Measurements from ENCODE around the gene MAP1A.
"Not testable (repeated sequence)": the region's sequence is repeated elsewhere in the genome, so short reads cannot be mapped to it uniquely, and the experiment has no call there.

Gene MAP1A

GRCh38 chr15:43550527-43551363 is 33.3 kb downstream of the MAP1A start:
- no peak overlapping the region for H3K4me3 ChIP-seq (ENCODE audit: low read depth in 1 of 2, low read length in 1 of 2)

GRCh38 chr15:43552256-43552655 is 34.8 kb downstream of the MAP1A start:
- TF ChIP-seq CTCF (IDR thresholded peaks at IDR 0.05) = no peak
- no peaks in the 10 kb centered on the region for H3K9me3 ChIP-seq
- peaks cover 2% of the 10 kb centered on the region for H3K36me3 ChIP-seq
- H3K4me3 ChIP-seq (ENCODE audit: low read depth in 1 of 2, low read length in 1 of 2) = no peak overlapping the region
- no peaks in the 10 kb centered on the region for H3K27me3 ChIP-seq
- no peaks in the 10 kb centered on the region for H3K4me1 ChIP-seq (ENCODE audit: control insufficient read depth in 1 of 2, insufficient read depth in 1 of 2, low read depth in 1 of 2, low read length in 1 of 2)
- no peak overlapping the region for H3K27ac ChIP-seq

More at GRCh38 chr15:43550527-43551363, 33.3 kb downstream of the MAP1A start:
- H3K9me3 ChIP-seq = no peaks in the 10 kb centered on the region
- TF ChIP-seq CTCF (IDR thresholded peaks at IDR 0.05) = no peak
- H3K27me3 ChIP-seq = no peaks in the 10 kb centered on the region
- no peaks in the 10 kb centered on the region for H3K4me1 ChIP-seq (ENCODE audit: control insufficient read depth in 1 of 2, insufficient read depth in 1 of 2, low read depth in 1 of 2, low read length in 1 of 2)
- no peaks in the 10 kb centered on the region for H3K36me3 ChIP-seq
- no peak overlapping the region for H3K27ac ChIP-seq

GRCh38 chr15:43552986-43553385 is 35.6 kb downstream of the MAP1A start:
- no peaks in the 10 kb centered on the region for H3K27me3 ChIP-seq
- no peak for TF ChIP-seq CTCF (IDR thresholded peaks at IDR 0.05)
- H3K27ac ChIP-seq = no peak overlapping the region
- no peaks in the 10 kb centered on the region for H3K4me1 ChIP-seq (ENCODE audit: control insufficient read depth in 1 of 2, insufficient read depth in 1 of 2, low read depth in 1 of 2, low read length in 1 of 2)
- H3K9me3 ChIP-seq = no peaks in the 10 kb centered on the region
- H3K4me3 ChIP-seq (ENCODE audit: low read depth in 1 of 2, low read length in 1 of 2) = no peak overlapping the region
- H3K36me3 ChIP-seq = peaks cover 4% of the 10 kb centered on the region

- H3K4me3 ChIP-seq (ENCODE audit: low read depth in 1 of 2, low read length in 1 of 2); H3K27ac ChIP-seq: not testable (repeated sequence)
Observed at GRCh38 chr15:43562753-43563152, 45.3 kb downstream of the MAP1A start.

GRCh38 chr15:43563793-43564192 is 46.4 kb downstream of the MAP1A start:
- H3K27me3 ChIP-seq; H3K9me3 ChIP-seq; H3K27ac ChIP-seq; H3K36me3 ChIP-seq; H3K4me1 ChIP-seq (ENCODE audit: control insufficient read depth in 1 of 2, insufficient read depth in 1 of 2, low read depth in 1 of 2, low read length in 1 of 2); H3K4me3 ChIP-seq (ENCODE audit: low read depth in 1 of 2, low read length in 1 of 2): not testable (repeated sequence)

More at GRCh38 chr15:43562753-43563152, 45.3 kb downstream of the MAP1A start:
- H3K9me3 ChIP-seq; H3K27me3 ChIP-seq; H3K36me3 ChIP-seq; H3K4me1 ChIP-seq (ENCODE audit: control insufficient read depth in 1 of 2, insufficient read depth in 1 of 2, low read depth in 1 of 2, low read length in 1 of 2): not testable (repeated sequence)

- not testable (repeated sequence) for H3K27ac ChIP-seq; H3K36me3 ChIP-seq; H3K27me3 ChIP-seq; H3K9me3 ChIP-seq; H3K4me1 ChIP-seq (ENCODE audit: control insufficient read depth in 1 of 2, insufficient read depth in 1 of 2, low read depth in 1 of 2, low read length in 1 of 2); H3K4me3 ChIP-seq (ENCODE audit: low read depth in 1 of 2, low read length in 1 of 2)
Observed at GRCh38 chr15:43566615-43567014, 49.2 kb downstream of the MAP1A start.

- H3K4me1 ChIP-seq (ENCODE audit: control insufficient read depth in 1 of 2, insufficient read depth in 1 of 2, low read depth in 1 of 2, low read length in 1 of 2); H3K4me3 ChIP-seq (ENCODE audit: low read depth in 1 of 2, low read length in 1 of 2); H3K9me3 ChIP-seq; H3K27ac ChIP-seq; H3K36me3 ChIP-seq; H3K27me3 ChIP-seq: not testable (repeated sequence)
Observed at GRCh38 chr15:43574607-43575006, 57.2 kb downstream of the MAP1A start.
